ENCODE data around the gene KIRREL3.
"Not testable (repeated sequence)": the region's sequence is repeated elsewhere in the genome, so short reads cannot be mapped to it uniquely, and the experiment has no call there.

The KIRREL3 gene

DNA sequence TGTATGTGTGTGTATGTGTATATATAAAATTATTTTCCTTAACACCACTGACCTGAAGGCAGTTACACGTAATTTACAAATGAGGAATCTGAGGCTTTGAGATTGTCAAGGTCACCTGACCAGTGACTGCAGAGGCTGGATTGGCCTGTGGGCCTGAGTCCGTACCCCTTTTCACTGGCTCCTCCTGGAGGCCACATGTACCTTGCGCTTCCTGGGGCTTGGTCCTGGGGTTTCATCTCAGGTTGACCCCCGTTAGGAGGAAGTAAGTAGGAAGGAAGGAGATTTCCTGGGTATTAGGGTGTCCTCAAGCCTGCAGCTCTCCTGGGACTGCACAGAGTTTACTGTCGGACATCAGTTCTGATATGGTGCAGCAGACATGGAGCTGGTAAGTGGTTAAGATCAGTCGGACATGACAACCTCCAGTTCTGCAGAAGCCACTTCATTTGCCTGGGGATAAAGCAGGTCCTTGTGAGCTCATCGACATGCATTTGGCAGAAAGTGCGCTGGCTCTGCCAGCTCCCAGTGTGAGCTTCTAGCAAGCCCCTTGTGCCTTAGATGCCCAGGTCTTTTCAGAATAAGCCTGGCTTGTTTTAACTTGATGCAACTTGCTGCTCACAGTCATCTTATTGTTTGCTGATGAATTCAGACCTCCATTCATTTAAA, 608.5 kb downstream of the KIRREL3 start:
- no peak for DNase-seq

DNA sequence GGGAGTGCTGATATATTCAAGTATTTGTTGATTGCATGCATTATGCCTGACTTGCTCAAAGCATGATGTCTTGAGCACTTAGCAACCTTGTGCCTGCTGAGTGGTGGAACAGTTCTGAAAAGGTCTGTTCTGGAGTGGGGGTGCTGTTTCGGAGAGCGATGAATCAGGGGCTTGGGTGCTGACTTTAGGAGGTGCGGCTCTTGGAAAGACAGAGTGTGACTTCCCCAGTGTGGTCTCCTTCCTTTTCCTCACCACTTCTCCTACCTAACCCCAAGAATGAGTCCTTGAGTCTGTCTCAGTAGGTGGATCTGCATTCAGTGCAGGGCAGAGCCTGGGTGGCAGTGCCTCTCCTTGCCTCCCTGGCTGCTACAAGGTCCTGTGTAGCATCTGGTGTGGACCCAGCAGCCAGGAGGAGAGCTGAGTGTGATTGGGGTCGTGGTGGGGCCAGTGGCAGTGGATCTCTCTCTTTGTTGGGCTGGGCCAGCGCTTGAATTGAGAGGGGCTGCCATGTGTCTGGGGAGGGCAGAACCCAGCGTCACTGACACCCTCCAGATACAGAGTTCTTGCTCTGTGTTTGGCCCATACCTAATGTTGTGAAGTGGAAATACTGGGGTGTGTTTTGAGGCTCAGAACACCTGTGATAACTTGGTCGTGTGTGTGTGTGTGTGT, 609.1 kb downstream of the KIRREL3 start:
- no peak for DNase-seq

DNA sequence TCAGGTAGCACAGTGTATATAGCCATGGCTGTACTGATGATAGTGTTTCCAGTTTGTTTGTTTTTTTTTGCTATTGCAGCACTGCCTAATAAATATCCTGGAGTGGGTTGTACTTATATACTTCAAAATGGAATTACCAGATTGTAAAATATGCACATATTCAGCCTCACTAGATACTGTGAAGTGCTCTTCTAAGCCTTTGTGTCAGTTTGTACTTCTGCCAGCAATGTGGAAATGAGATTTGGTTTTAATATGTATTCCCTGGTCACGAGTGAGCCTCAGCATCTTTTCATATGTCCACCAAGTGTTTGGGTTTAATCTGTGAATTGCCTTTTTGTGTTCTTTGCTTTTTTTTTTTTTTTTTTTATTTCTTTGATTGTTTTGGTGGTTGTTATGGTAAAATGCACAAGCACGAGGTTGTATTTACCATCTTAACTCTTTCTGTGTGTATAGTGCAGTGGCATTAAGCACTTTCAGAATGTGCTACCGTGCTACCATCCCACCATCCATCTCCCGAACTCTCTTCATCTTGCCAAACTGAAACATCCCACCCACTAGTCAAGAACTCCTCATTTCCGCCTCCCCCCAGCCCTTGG, 610.2 kb downstream of the KIRREL3 start:
- no peak for DNase-seq

DNA sequence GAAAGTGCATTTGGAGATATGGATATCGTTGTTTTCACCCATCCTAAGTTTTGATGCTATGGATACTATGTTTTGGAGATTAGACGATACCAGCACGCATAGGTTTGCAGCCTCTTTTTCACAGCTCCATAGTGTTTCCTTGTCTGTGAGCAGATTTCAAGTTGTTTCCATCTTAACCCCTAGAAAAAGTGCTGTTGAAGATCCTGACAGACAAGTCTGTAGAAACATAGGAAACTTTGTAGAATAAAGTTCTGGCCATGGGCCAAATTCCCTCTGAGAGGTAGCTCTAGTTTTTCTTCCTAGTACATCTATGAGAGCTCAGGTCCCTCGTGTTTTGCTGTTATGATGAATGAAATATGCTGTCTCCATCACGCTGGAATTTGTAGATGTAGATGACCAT, 612.7 kb downstream of the KIRREL3 start:
- DNase-seq, result no peak

DNA sequence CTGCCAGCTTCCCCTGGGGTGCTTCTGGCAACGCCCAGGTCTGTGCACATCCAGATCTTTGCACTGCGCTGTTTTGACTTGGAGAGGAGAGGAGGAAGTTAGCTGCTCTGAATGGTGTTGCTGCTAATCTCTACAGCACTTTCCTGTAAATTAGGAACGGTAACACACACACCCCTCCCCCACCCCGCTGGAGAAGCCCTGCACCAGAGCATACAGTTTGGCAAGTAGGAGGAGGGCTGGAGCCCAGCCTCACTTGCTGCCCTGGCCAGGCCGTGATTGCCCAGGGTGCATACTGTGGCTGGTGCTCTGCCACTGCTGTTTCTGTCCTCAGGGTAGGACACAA, 613.9 kb downstream of the KIRREL3 start:
- DNase-seq, result peak; percentile 57

DNA sequence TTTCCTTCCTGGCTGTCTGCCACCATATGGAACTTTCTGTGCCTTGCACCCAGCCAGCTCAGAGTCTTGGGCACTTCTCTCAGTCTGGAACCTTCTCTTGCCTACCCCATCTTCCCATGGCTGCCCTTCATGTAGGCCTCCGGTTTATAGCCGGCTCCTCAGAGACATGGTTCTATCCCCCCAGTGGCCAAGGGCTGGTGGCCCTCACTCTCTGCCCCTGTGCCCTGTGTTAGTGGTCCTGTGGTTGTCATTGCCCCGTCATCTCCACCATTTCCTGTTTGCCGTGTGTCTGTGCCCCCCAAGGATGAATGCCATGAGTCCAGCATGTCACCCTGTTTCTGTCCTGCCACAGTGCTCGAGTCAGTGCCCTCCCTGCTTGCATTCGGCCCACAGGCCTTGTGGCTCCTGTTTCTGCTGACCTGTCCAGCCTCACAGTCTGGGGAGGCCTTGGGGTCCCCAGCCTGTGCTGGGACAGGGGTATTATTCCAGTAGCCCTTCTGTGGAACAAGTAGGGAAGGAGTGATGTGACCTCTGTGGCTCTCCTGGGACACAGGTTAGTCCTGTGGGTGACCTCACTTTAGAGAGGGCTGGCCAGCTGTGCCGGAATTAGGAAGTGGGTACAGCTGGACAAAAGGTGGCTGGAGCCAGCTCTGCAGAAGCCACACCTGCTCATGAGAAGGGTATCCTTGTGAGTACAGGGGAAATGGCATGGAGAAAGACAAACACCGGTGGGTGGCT, 614.4 kb downstream of the KIRREL3 start:
- DNase-seq, result no peak

DNA sequence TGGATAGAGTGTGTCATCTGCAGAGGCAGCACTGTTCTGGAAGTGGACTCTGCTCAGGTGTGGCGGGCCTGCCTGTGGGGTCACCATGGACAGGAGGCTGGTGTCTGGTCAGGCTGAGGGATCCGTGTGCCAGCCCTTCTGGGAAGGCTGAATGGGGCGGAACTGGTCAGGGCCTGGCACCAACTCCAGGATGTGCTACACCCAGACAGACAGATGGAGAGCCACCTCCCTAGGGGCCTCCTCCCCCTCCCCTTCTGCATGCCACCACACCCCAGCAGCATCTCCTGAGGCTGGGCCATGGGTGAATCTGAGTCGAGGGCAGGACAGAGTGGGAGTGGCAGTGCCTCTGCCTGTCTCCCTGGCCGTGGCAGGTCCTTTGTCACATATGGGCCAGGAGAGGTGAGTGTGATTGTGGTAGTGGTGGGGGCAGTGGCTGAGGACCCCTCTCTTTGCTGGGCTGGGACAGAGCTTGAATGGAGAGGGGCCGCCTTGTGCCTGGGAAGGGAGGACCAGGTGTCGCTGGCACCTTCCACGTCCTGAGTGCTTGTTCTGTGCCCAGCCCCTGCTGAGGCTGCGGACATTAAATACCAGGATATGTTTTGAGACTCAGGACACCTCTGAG, 616.0 kb downstream of the KIRREL3 start:
- DNase-seq, result no peak

DNA sequence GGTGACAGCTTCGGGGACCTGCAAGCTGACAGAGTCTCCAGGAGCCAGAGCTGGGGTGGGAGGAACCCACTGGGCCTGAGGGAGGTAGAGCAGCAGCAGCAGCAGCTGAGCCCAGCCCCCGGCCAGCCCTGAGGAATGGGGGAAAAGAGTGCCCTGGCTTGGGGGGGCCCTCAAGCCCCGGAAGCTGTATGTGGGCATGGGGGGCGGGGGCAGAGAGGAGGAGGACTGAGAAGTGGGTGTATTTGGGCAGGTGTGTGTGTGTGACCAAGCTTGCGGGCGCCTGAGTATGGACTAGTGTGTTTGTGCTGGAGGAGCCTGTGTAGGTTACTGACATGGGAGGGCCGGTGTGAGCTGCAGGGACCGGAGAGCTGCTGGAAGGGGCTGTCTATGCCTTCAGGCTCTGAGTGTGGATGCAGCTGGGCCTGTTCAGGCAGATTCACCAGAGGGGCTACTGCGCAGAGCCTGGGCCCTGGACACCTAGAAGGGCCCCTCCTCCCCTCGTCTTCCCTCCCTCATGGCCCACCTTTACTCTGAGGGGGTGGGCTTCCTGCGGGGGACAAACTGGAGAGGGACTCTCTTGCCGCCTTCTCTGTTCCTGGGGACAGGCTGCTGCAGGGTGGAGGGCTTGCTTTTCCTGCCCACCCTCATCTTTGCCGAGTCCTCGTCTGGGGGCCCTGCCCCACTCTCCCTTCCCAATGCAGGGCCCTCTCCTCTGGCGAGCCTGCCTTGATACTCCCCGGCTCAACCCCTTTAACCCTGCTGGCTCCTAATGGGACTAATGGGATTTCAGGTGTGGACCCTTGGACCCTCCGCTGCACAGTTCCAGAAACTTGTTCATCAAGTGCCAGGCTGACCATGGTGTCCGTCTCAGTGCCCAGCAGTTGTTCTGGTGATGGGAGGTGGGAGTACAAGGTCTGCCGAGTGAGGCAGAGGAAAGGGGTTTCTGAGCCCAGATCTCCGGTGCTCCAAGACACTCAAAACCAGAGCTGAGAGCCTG, 616.9 kb downstream of the KIRREL3 start:
- DNase-seq, result no peak

DNA sequence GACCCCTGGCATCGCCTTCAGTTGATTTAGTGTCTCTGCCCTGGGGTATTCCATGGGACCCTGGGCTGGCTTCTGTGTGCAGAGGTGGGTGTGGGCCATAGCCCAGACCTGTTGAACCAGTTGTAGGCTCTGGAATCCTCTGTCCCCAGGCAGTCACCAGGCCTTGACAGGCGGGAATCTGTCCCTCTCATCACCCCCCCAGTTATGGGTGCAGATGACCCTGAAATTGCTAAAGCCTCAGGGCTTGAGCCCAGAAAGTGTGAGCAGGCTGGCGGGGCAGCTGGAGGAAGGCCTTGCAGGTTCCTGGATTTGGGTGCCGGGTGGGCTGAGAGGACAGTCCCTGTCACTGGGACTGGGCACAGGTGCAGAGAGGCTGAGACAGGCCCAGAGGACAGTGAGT, 617.9 kb downstream of the KIRREL3 start:
- DNase-seq, result not testable (repeated sequence)

DNA sequence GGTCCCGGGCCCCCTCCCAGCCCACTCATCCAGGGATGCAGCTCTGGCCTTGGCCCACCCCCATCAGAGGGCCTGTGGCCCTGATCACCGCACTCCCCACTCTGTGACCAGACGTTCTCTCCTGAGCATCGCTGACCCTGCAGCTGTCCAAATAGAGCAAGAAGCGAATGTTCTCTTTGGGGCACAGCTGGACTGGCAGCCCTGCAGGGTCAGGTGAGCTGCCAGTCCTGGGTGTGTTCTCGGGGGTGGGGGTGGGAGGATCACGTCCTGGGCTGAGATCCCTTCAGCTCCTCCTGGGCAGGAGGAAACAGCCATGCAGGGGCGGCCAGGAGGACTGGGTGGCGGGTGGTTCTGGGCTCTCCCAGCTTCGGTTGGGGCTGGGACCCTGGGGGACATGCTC, 618.6 kb downstream of the KIRREL3 start:
- not testable (repeated sequence) for DNase-seq

DNA sequence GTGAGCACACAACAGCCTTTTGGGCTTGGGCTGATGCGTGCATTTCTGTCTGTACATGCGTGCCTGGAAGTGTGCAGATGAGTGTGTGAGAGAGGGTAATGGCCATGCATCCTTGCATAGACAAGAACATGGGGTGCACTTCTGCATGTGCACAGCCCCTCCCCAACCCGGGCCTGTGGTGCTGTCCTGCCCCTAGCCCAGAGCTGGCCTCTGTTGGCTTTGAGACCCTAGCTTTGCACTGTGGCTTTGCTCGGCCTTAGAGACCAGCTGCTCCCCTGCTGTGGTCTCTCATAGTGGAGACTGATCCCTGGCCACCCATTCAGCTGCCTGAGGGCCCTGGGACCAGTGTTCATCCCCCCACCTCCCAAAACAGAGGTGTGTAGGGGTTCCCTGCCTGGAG, 619.7 kb downstream of the KIRREL3 start:
- DNase-seq, result no peak

DNA sequence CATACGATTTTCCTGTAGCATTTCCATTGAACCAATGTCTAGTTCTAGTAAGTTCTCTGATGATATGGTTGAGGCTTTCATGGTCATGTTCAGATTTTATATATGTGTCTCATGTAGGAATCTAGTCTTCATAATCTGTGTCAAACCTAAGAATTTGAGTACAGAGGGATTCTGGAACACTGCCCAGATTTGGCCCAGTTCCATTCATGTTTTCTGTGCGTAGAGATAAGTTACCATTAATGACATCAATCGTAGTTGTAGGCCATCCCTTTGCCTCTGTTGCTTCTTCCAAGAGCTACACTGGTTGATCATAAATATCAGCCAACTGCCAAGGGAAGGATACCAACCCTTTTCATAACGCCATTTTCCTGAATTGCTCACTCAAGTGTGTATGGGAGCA, 621.8 kb downstream of the KIRREL3 start:
- no peak for DNase-seq

DNA sequence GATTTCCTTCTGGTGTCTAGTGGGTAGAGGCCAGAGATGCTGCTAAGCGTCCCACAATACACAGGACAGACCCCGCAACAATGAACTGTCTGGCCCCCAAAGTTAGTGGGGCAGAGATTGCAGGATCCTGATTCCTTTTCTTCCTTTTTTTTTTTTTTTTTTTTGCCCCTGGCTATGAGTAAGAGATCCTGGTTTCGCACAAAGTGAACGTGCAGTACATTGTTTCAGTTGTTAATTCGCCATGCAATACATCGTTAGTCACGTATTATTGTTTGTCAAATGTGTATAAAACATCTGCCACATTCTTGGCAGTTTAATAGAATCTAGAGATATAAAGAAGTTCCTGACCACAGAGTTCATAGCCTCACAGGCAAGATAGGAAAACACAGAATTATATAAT, 624.8 kb downstream of the KIRREL3 start:
- DNase-seq, result no peak

DNA sequence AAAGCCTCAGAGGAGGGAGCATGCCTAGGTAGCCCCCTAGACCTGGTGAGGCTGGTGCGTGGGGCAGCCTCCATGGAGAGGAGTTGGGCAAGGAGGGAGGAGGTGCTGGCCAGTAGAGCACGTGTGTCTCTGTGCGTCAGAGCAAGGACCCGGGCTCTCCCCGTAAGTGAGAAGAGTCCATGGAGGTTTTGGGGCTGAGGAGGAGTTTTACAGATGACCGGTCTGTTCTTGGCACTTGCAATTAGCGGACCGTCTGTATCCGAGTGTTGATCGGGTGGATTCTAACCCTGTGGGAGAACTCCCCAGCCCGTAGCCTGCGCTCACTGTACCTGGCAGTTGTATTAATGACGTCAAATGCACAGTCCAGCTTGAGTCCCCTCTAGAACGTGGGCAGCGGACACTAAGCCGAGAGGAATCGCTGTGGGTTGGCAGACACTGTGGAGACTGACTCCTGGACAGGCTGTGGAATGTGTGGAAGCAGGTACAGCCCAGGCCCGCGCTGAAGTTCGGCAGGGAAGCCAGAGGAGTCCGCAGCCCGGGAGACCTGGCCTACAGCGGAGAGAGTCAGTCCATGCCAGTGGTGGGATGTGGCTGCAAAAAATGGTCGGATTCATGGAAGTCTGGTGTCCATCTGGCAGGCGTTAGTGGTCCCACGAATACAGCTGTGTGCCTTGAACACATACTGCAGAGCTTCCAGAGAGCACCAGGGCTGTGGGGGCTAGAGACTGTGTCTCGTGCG, 625.8 kb downstream of the KIRREL3 start:
- not testable (repeated sequence) for DNase-seq

DNA sequence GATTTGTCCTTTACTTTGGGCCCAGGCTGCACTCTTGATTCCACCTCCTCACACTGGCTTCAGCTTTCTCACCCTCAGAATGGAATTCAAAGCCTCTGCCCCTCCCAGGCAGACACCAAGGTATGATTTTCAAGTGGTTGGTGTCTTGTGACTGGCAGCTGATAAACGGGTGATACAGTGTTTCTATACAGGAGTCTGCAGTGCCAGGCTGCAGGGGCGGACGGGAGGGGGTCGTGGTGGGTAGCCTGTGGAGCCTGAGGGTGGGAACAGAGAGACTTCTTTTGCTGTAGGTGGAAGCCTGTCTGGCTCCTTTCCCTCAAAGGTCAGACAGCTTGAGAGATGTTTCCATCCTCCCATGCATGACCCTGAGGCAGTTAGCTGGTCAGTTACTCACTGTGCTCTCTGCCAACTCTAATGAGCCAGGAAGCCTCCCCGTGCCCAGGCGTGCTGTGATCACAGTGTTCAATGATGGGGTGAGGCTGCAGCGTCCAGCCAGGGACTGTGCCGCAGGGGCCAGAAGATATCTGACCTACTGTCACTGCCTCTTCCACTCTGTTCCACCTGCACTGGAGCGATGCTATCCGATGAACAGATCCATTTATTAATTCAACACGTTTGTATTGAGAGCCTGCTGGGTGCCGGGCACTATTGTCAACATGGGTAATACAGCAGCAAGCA, 627.0 kb downstream of the KIRREL3 start:
- not testable (repeated sequence) for DNase-seq
